HEK293T (cell line): ENCODE data around the gene CACHD1.

Source experiments
- CTCF ChIA-PET: fragments of 350-600 bp; formaldehyde crosslinking; extraction: SDS; loops from one replicate; lab custom pipeline; 2021; ENCODE audit warnings: antibody characterized with exemption, inconsistent platforms; lab: Yijun Ruan, JAX
- POLR2A ChIA-PET: fragments of 350-600 bp; formaldehyde crosslinking; extraction: SDS; loops from one replicate; lab custom pipeline; 2020; ENCODE audit warnings: antibody characterized with exemption, inconsistent platforms; lab: Yijun Ruan, JAX
- DNase-seq: peaks from one replicate; pipeline ENCODE4 v3.0.0; 2012; ENCODE audit warnings: mixed read lengths; ENCODE audit errors: extremely low spot score
- ARNT ChIP-seq: fragments of 450-650 bp; IDR thresholded peaks from 2 replicates; pipeline ENCODE4 v1.6.1; 2017; ENCODE audit warnings: mild to moderate bottlenecking
- BHLHE40 ChIP-seq: fragments of 450-650 bp; IDR thresholded peaks from 2 replicates; pipeline ENCODE4 v1.6.1; 2016; ENCODE audit warnings: mild to moderate bottlenecking, moderate library complexity, borderline replicate concordance
- CTBP1 ChIP-seq: fragments of 450-650 bp; IDR thresholded peaks from 2 replicates; pipeline ENCODE4 v1.6.1; 2016; ENCODE audit warnings: borderline replicate concordance
- ELF4 ChIP-seq: fragments of 450-650 bp; IDR thresholded peaks from 2 replicates; pipeline ENCODE4 v1.6.1; 2017; ENCODE audit warnings: antibody characterized with exemption
- FOXA1 ChIP-seq: fragments of 450-650 bp; IDR thresholded peaks from 2 replicates; pipeline ENCODE4 v1.6.1; 2016; ENCODE audit warnings: mild to moderate bottlenecking
- FOXK2 ChIP-seq: fragments of 450-650 bp; IDR thresholded peaks from 2 replicates; pipeline ENCODE4 v1.6.1; 2016; ENCODE audit warnings: mild to moderate bottlenecking
- FOXM1 ChIP-seq: fragments of 450-650 bp; IDR thresholded peaks from 2 replicates; pipeline ENCODE4 v1.6.1; 2017; ENCODE audit warnings: mild to moderate bottlenecking, borderline replicate concordance
- HDGF ChIP-seq: fragments of 450-650 bp; IDR thresholded peaks from 2 replicates; pipeline ENCODE4 v1.6.1; 2017; ENCODE audit warnings: antibody characterized with exemption, borderline replicate concordance
- L3MBTL2 ChIP-seq: fragments of 450-650 bp; conservative IDR thresholded peaks from 2 replicates; pipeline ENCODE4 v1.6.1; 2016; ENCODE audit warnings: mild to moderate bottlenecking
- LEF1 ChIP-seq: fragments of 450-650 bp; IDR thresholded peaks from 2 replicates; pipeline ENCODE4 v1.6.1; 2017; ENCODE audit warnings: mild to moderate bottlenecking, borderline replicate concordance
- NFRKB ChIP-seq: fragments of 450-650 bp; IDR thresholded peaks from 2 replicates; pipeline ENCODE4 v1.6.1; 2016; ENCODE audit warnings: mild to moderate bottlenecking, moderate library complexity
- PKNOX1 ChIP-seq: fragments of 450-650 bp; IDR thresholded peaks from 2 replicates; pipeline ENCODE4 v1.6.1; 2016
- SP1 ChIP-seq: fragments of 450-650 bp; IDR thresholded peaks from 2 replicates; pipeline ENCODE4 v1.6.1; 2017
- SUZ12 ChIP-seq: fragments of 450-650 bp; IDR thresholded peaks from 2 replicates; pipeline ENCODE4 v1.6.1; 2016; ENCODE audit warnings: mild to moderate bottlenecking
- TARDBP ChIP-seq: fragments of 450-650 bp; IDR thresholded peaks from 2 replicates; pipeline ENCODE4 v1.6.1; 2016
- ZNF384 ChIP-seq: fragments of 450-650 bp; IDR thresholded peaks from 2 replicates; pipeline ENCODE4 v1.6.1; 2016

Gene CACHD1

GRCh38 chr1:64677532-64677931 lies 207.6 kb downstream of the CACHD1 start:
- DNase-seq = no peak
- TF ChIP-seq SP1 = no peak
- no peak for TF ChIP-seq TARDBP
- no peak for TF ChIP-seq SUZ12
- TF ChIP-seq BHLHE40 = no peak
- no peak for TF ChIP-seq CTBP1
- no peak for TF ChIP-seq LEF1
- TF ChIP-seq HDGF = no peak
- no peak for TF ChIP-seq ELF4
- TF ChIP-seq NFRKB = no peak
- TF ChIP-seq FOXA1 = no peak
- TF ChIP-seq PKNOX1 = no peak
- ChIA-PET POLR2A (no interaction called here), CTCF (interaction anchor here (1.0 to 1.8 kb wide), 2 partner anchors 14 to 146 kb away, joined by 3 to 4 read pairs; no protein-coding TSS in a partner anchor)

- no peak for DNase-seq
- TF ChIP-seq ELF4 (no peak), ZNF384 (no peak), L3MBTL2 (no peak), FOXK2 (no peak), FOXA1 (no peak), SUZ12 (no peak), LEF1 (no peak), HDGF (no peak), NFRKB (no peak), ARNT (no peak), PKNOX1 (no peak), BHLHE40 (no peak), TARDBP (no peak), CTBP1 (no peak), SP1 (no peak), FOXM1 (no peak)
- POLR2A ChIA-PET = no interaction called here
- CTCF ChIA-PET = interaction anchor here (0.5 to 0.7 kb wide), 2 partner anchors 145 to 206 kb away, joined by 3 to 6 read pairs; no protein-coding TSS in a partner anchor
Observed at GRCh38 chr1:64678366-64678765, 208.4 kb downstream of the CACHD1 start.

- CTCF ChIA-PET = interaction anchor here (0.7 kb wide), 1 partner anchor 144 kb away, joined by 3 read pairs; no protein-coding TSS in a partner anchor
- TF ChIP-seq CTBP1 (no peak), FOXK2 (no peak), SUZ12 (no peak), ARNT (no peak), ELF4 (no peak), FOXA1 (no peak), BHLHE40 (no peak), FOXM1 (no peak), HDGF (no peak), LEF1 (no peak), TARDBP (no peak), NFRKB (no peak)
- POLR2A ChIA-PET = no interaction called here
- DNase-seq = no peak
Observed at GRCh38 chr1:64679177-64679576, 209.2 kb downstream of the CACHD1 start.

- DNase-seq = no peak
- ChIA-PET POLR2A (no interaction called here), CTCF (interaction anchor here (0.7 kb wide), 1 partner anchor 222 kb away, joined by 3 read pairs; no protein-coding TSS in a partner anchor)
- TF ChIP-seq L3MBTL2 (no peak), ARNT (no peak), SUZ12 (no peak), PKNOX1 (no peak), FOXM1 (no peak), BHLHE40 (no peak), FOXA1 (no peak), SP1 (no peak), NFRKB (no peak), HDGF (no peak), TARDBP (no peak), ZNF384 (no peak), ELF4 (no peak), FOXK2 (no peak), LEF1 (no peak), CTBP1 (no peak)
Observed at GRCh38 chr1:64680599-64680998, 210.7 kb downstream of the CACHD1 start.

- no peak for TF ChIP-seq TARDBP
- no peak for TF ChIP-seq PKNOX1
- no peak for TF ChIP-seq FOXA1
- TF ChIP-seq ZNF384 = no peak
- TF ChIP-seq NFRKB = no peak
- no peak for TF ChIP-seq BHLHE40
- no peak for TF ChIP-seq FOXM1
- TF ChIP-seq L3MBTL2 = no peak
- TF ChIP-seq LEF1 = no peak
- TF ChIP-seq ARNT = no peak
- TF ChIP-seq FOXK2 = no peak
- no peak for TF ChIP-seq ELF4
- no peak for TF ChIP-seq SUZ12
- no peak for DNase-seq
- CTCF ChIA-PET = interaction anchor here (0.7 kb wide), 1 partner anchor 222 kb away, joined by 3 read pairs; no protein-coding TSS in a partner anchor
- POLR2A ChIA-PET = no interaction called here
Observed at GRCh38 chr1:64681043-64681442, 211.1 kb downstream of the CACHD1 start.
